GM18907 (cell line): ENCODE results near the gene KNTC1.
"Not testable (repeated sequence)": the region's sequence is repeated elsewhere in the genome, so short reads cannot be mapped to it uniquely, and the experiment has no call there.

Experiments used
- ATAC-seq: cut with Tn5 transposase; IDR thresholded peaks from one replicate; pipeline ENCODE4 v1.9.1; 2021; ENCODE audit warnings: mild to moderate bottlenecking, moderate library complexity; ENCODE audit not compliant: unreplicated experiment

KNTC1 gene

GRCh38 chr12:122526683-122527477 is at the start of gene KNTC1, which contains the start of gene RSRC2:
KNTC1 (plus strand) TSS chr12:122527249; CDS start chr12:122530064, 2,815 bp downstream.
RSRC2 (minus strand) TSS chr12:122526936; CDS start chr12:122526853, 83 bp downstream.
- ATAC-seq, result peak; percentile 93

GRCh38 chr12:122480753-122481152 is 46.3 kb upstream of the KNTC1 start:
- no peak for ATAC-seq

GRCh38 chr12:122481861-122482260 is 45.2 kb upstream of the KNTC1 start:
- ATAC-seq, result no peak

GRCh38 chr12:122483969-122484368 is 43.1 kb upstream of the KNTC1 start:
- no peak for ATAC-seq

GRCh38 chr12:122484385-122484784 is 42.7 kb upstream of the KNTC1 start:
- not testable (repeated sequence) for ATAC-seq

GRCh38 chr12:122486360-122486759 is 40.7 kb upstream of the KNTC1 start:
- not testable (repeated sequence) for ATAC-seq

- ATAC-seq, result no peak
Measured at GRCh38 chr12:122486805-122487426, 40.1 kb upstream of the KNTC1 start.

GRCh38 chr12:122487807-122488206 is 39.2 kb upstream of the KNTC1 start:
- ATAC-seq, result not testable (repeated sequence)

- no peak for ATAC-seq
Measured at GRCh38 chr12:122489038-122489437, 38.0 kb upstream of the KNTC1 start.

- ATAC-seq, result no peak
Measured at GRCh38 chr12:122491991-122492390, 35.1 kb upstream of the KNTC1 start.

GRCh38 chr12:122493222-122493621 is 33.8 kb upstream of the KNTC1 start:
- ATAC-seq, result not testable (repeated sequence)

- no peak for ATAC-seq
Measured at GRCh38 chr12:122495258-122495657, 31.8 kb upstream of the KNTC1 start.

- ATAC-seq, result peak; percentile 27
Measured at GRCh38 chr12:122499991-122500684, 26.9 kb upstream of the KNTC1 start.

GRCh38 chr12:122500685-122501488 is 26.2 kb upstream of the KNTC1 start, which contains the start of gene ZCCHC8:
ZCCHC8 (minus strand) TSS chr12:122500932; CDS start chr12:122500840, 92 bp downstream.
- peak; percentile 92 for ATAC-seq

- no peak for ATAC-seq
Measured at GRCh38 chr12:122501489-122501989, 25.5 kb upstream of the KNTC1 start.

- no peak for ATAC-seq
Measured at GRCh38 chr12:122503147-122503751, 23.8 kb upstream of the KNTC1 start.

- ATAC-seq, result no peak
Measured at GRCh38 chr12:122503783-122504590, 23.1 kb upstream of the KNTC1 start.

GRCh38 chr12:122505419-122506051 is 21.5 kb upstream of the KNTC1 start:
- no peak for ATAC-seq
